ENCODE measurements around the gene AVPR2.
A peak's percentile ranks its signal among the peaks of the same experiment; 100 is the strongest.

Gene AVPR2

GRCh38 chrX:153881281-153881680 lies 23.2 kb upstream of the AVPR2 start:
- no peak overlapping the region for H3K27ac Mint-ChIP-seq

DNA sequence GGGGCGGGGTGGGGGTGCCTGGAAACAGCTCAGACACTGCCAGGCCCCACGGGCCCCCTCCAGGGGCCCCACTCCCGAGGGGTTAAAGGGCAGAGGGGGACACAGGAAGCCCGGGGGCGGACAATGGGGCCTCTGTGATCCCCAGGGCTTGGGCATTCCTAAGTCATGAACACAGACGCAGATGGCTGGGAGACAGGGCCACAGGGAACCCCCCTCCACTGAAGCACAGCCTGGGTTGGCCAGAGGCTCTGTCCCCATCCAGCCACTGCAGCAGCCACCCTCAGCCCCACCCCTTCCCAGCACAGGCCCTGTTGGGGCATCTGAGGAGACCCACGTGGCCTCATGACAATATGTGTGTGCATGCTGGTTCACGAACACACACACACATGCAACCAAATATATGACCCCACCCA lies 22.4 kb upstream of the AVPR2 start:
- peaks cover 40% of the 10 kb centered on the region for H3K9me3 Mint-ChIP-seq
- TF ChIP-seq CTCF (IDR thresholded peaks at IDR 0.05), result no peak
- H3K27ac Mint-ChIP-seq, result no peak overlapping the region
- H3K4me3 Mint-ChIP-seq, result peak overlapping the region; percentile 60
- H3K4me1 Mint-ChIP-seq, result peaks cover 58% of the 10 kb centered on the region
- H3K36me3 Mint-ChIP-seq (ENCODE audit: low read depth), result no peaks in the 10 kb centered on the region
- DNase-seq, result no peak
- H3K27me3 Mint-ChIP-seq (ENCODE audit: low read depth, poor library complexity), result peaks cover 17% of the 10 kb centered on the region

More at GRCh38 chrX:153881281-153881680, 23.2 kb upstream of the AVPR2 start:
- no peak for DNase-seq
- peaks cover 39% of the 10 kb centered on the region for H3K9me3 Mint-ChIP-seq
- no peaks in the 10 kb centered on the region for H3K36me3 Mint-ChIP-seq (ENCODE audit: low read depth)
- peaks cover 57% of the 10 kb centered on the region for H3K4me1 Mint-ChIP-seq
- H3K4me3 Mint-ChIP-seq, result no peak overlapping the region
- TF ChIP-seq CTCF (IDR thresholded peaks at IDR 0.05), result no peak
- H3K27me3 Mint-ChIP-seq (ENCODE audit: low read depth, poor library complexity), result peaks cover 13% of the 10 kb centered on the region

DNA sequence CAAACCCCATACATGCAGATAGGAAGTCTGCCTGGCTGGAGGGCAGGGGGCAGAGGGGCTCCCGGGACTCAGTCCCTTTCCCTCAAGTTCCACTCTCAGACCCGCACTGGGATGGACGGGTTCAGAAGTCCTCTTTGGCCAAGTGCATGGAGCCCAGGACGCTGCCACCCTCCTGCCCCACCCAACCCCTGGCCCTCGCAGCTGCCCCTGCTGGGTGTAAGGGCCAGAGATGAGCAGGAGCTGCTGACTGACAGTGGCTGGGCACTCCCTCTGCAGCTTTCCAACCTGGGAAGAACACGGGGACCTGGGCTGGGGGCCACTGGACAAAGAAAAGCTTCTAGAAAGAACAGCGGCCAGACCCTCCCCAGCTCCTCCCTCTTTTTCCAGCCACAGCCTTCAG lies 21.9 kb upstream of the AVPR2 start:
- no peak for TF ChIP-seq CTCF (IDR thresholded peaks at IDR 0.05)
- Mint-ChIP-seq H3K4me1 (peaks cover 59% of the 10 kb centered on the region), H3K9me3 (peaks cover 42% of the 10 kb centered on the region), H3K36me3 (ENCODE audit: low read depth) (no peaks in the 10 kb centered on the region), H3K27ac (no peak overlapping the region), H3K4me3 (peak overlapping the region; percentile 60), H3K27me3 (ENCODE audit: low read depth, poor library complexity) (peaks cover 18% of the 10 kb centered on the region)
- DNase-seq, result no peak

DNA sequence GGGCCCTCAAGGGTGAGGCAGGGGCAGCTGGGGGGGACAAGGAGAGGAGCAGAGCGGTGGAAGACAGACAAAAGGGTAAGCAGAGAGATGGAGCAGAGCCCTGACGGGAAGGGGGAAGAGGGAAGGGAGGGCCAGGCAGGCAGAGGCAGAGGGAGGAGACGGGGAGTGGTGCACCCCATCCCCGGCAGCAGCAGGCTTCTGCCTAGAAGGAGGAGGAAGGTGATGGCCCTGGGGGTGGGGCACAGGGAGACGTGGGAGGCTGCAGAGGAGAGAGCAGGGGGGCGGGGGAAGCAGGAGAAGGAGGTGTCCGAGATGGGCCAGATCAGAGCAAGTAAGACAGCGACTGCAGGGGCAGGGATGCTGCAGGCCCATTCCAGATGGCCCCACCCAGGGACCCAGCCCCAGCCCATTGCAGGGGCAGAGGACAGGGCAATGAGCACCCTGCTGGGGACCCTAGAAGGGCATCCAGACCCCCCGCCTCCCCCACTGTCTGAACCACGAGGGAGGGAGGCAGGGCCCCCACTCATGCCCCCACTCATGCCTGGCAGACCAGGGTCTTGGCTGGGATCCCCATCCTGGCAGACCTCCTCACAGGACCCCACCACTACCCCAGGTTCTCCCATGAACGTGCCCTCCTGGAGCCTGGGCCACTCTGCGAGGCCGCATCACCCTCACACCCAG lies 21.2 kb upstream of the AVPR2 start:
- DNase-seq, result no peak
- TF ChIP-seq CTCF (IDR thresholded peaks at IDR 0.05), result no peak
- Mint-ChIP-seq H3K27ac (no peak overlapping the region), H3K36me3 (ENCODE audit: low read depth) (no peaks in the 10 kb centered on the region), H3K4me3 (no peak overlapping the region), H3K27me3 (ENCODE audit: low read depth, poor library complexity) (peaks cover 19% of the 10 kb centered on the region), H3K4me1 (peaks cover 56% of the 10 kb centered on the region), H3K9me3 (peaks cover 41% of the 10 kb centered on the region)

DNA sequence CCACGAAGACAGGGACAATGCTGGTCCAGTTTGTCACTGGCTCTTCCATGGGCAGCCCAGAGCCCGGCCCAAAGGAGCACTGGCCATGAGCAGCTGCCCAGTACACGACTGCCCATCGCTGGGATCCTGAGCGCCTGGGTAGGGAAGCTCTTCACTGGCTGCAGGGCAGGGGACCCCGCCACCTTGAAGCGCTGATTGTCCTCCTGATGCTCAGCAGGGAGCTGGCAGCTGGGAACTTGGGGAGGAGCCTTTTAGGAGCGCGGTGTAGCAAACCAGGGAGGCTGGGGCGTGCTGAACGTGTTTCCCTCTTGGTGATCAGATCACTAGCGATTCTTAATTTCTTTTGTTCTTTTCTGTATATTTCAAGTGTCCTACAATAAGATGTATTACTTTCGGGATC lies 20.3 kb upstream of the AVPR2 start:
- TF ChIP-seq CTCF (IDR thresholded peaks at IDR 0.05), result no peak
- Mint-ChIP-seq H3K4me3 (peak overlapping the region; percentile 69), H3K36me3 (ENCODE audit: low read depth) (no peaks in the 10 kb centered on the region)

DNA sequence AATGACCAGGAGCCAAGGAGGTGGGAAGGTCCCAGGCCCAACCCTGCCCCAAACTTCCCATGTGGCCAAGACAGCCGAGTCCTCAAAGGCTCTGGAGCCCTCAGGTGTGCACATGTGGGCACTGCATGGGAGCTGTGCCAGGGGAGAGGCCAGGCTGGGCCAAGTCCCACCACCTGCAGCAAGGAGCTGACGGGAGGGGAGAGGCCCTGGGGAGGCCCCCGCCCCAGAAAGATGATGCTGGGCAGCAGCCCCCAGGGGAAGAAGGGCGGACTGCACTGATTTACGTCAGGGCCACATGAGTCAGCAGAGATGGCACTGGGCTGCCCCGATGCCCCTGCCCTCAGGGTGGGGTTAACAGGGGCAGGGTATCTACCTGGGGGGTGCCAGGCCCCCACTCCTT lies 19.9 kb upstream of the AVPR2 start:
- Mint-ChIP-seq H3K27me3 (ENCODE audit: low read depth, poor library complexity) (peaks cover 20% of the 10 kb centered on the region), H3K27ac (no peak overlapping the region), H3K4me3 (peak overlapping the region; percentile 73), H3K36me3 (ENCODE audit: low read depth) (no peaks in the 10 kb centered on the region), H3K9me3 (peaks cover 48% of the 10 kb centered on the region), H3K4me1 (peaks cover 48% of the 10 kb centered on the region)
- no peak for DNase-seq
- no peak for TF ChIP-seq CTCF (IDR thresholded peaks at IDR 0.05)

More for the DNA sequence above, 20.3 kb upstream of the AVPR2 start:
- DNase-seq, result no peak
- H3K4me1 Mint-ChIP-seq, result peaks cover 52% of the 10 kb centered on the region
- H3K27ac Mint-ChIP-seq, result no peak overlapping the region
- peaks cover 20% of the 10 kb centered on the region for H3K27me3 Mint-ChIP-seq (ENCODE audit: low read depth, poor library complexity)
- H3K9me3 Mint-ChIP-seq, result peaks cover 43% of the 10 kb centered on the region

Measured in nephron progenitor cell (in vitro differentiated cells).